GM12892 (cell line): ENCODE data around the gene RPL31.

Source experiments
- POLR2A ChIP-seq: IDR thresholded peaks from 2 replicates; pipeline ENCODE4 v1.6.1; 2011; ENCODE audit warnings: low read depth, low read length, control low read depth
- TAF1 ChIP-seq: IDR thresholded peaks from 2 replicates; pipeline ENCODE4 v1.6.1; 2011; ENCODE audit warnings: low read depth, mild to moderate bottlenecking, control low read depth, low read length, borderline replicate concordance

GRCh38 chr2:100975521-100975785 lies 26.6 kb upstream of the RPL31 start:
- TF ChIP-seq POLR2A (no peak), TAF1 (no peak)
